Body of pancreas (tissue), 4 donors: ENCODE results near the gene LYRM1.

Experiments used
- CTCF ChIP-seq, 7 experiments: fragments of 450-650 bp in 4 of 7; fragments of 200-600 bp in 3 of 7; sonication (generic) in 3 of 7; IDR thresholded peaks; one replicate each; pipeline ENCODE4 v1.5.1; 2016 to 2019; ENCODE audit warnings: antibody characterized with exemption in 7 of 7
- POLR2A ChIP-seq, 3 donors: fragments of 450-650 bp; IDR thresholded peaks; one replicate each; pipeline ENCODE4 v1.6.1; 2016; ENCODE audit warnings: antibody characterized with exemption in 3 of 3, mild to moderate bottlenecking in 2 of 3

GRCh38 chr16:20923876-20924275 is 23.3 kb downstream of the LYRM1 start:
- TF ChIP-seq CTCF (IDR thresholded peaks at IDR 0.05) (no peak), POLR2A (IDR thresholded peaks at IDR 0.05) (no peak)
